ENCODE results near the gene PEX7. TPM values are rescaled to one million over a fixed set of nuclear protein-coding genes. Genes with fewer than 3 reads are reported as not detected.

Gene PEX7
- total and polyA plus RNA-seq, 2 donors from 2014 or later, result 10.6 to 21.3 TPM

DNA sequence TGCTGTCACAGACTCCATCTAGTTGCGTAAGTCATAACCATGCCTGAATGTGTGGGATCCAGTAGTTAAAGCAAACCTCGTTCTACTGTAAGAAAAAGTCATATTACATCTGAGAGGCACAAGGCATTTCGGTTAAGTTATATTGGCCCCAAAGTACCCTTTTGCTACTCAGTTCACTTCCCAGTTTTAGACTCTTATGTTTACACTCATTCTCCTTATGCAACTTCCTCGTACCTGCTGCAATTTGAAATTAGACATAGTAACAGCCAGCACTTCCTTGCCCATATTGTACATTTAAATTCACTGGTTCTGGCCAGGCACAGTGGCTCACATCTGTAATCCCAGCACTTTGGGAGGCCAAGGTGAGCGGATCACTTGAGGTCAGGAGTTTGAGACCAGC is 37.0 kb downstream of the PEX7 start:
- intact Hi-C loops (cut with DNase I), result no loop called here
- H3K4me1 ChIP-seq (ENCODE audit: control insufficient read depth in 2 of 3, insufficient read depth in 2 of 3, low read depth in 1 of 3, low read length in 3 of 3), result no peaks in the 10 kb centered on the region
- TF ChIP-seq, protein P1, sequence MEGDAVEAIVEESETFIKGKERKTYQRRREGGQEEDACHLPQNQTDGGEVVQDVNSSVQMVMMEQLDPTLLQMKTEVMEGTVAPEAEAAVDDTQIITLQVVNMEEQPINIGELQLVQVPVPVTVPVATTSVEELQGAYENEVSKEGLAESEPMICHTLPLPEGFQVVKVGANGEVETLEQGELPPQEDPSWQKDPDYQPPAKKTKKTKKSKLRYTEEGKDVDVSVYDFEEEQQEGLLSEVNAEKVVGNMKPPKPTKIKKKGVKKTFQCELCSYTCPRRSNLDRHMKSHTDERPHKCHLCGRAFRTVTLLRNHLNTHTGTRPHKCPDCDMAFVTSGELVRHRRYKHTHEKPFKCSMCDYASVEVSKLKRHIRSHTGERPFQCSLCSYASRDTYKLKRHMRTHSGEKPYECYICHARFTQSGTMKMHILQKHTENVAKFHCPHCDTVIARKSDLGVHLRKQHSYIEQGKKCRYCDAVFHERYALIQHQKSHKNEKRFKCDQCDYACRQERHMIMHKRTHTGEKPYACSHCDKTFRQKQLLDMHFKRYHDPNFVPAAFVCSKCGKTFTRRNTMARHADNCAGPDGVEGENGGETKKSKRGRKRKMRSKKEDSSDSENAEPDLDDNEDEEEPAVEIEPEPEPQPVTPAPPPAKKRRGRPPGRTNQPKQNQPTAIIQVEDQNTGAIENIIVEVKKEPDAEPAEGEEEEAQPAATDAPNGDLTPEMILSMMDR (IDR thresholded peaks at IDR 0.05; ENCODE audit: borderline replicate concordance, extremely low read depth, insufficient read depth), result no peak
- no peak overlapping the region for H3K9ac ChIP-seq (ENCODE audit: low read length in 3 of 3)
- H3K27me3 ChIP-seq (ENCODE audit: control insufficient read depth, insufficient read depth, low read length), result no peaks in the 10 kb centered on the region
- H3K36me3 ChIP-seq (ENCODE audit: control insufficient read depth in 2 of 3, insufficient read depth in 3 of 3, low read length in 3 of 3), result no peaks in the 10 kb centered on the region
- FAIRE-seq, result no peak
- no peaks in the 10 kb centered on the region for H3K9me3 ChIP-seq (ENCODE audit: control insufficient read depth in 2 of 3, insufficient read depth in 1 of 3, low read length in 3 of 3)
- no peak overlapping the region for H3K27ac ChIP-seq (ENCODE audit: low read depth in 2 of 2, low read length in 2 of 2)
- no peak overlapping the region for H3K4me3 ChIP-seq (ENCODE audit: low read length in 3 of 3)
- DNase-seq, result no peak

DNA sequence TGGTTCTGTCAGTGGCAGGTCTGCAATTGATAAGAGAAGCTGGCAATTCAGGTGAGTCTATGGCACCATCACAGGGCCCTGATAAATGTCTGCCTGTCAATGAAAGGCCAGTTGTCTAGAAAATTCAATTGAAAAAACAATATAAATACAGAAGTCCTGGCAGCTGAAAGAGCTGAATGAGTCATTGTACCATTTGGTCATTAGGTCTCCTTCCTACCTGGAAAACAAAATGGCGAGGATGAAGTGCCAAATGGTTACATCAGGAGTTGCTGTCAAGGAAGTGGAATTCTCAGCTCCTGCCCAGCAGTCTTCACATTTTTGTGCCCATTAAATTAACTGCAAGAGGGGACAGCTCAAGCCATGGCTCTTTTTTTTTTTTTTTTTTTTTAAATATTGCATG is 37.7 kb downstream of the PEX7 start:
- DNase-seq, result no peak
- no peaks in the 10 kb centered on the region for H3K27me3 ChIP-seq (ENCODE audit: control insufficient read depth, insufficient read depth, low read length)
- H3K36me3 ChIP-seq (ENCODE audit: control insufficient read depth in 2 of 3, insufficient read depth in 3 of 3, low read length in 3 of 3), result no peaks in the 10 kb centered on the region
- no peaks in the 10 kb centered on the region for H3K9me3 ChIP-seq (ENCODE audit: control insufficient read depth in 2 of 3, insufficient read depth in 1 of 3, low read length in 3 of 3)
- no peaks in the 10 kb centered on the region for H3K4me1 ChIP-seq (ENCODE audit: control insufficient read depth in 2 of 3, insufficient read depth in 2 of 3, low read depth in 1 of 3, low read length in 3 of 3)
- TF ChIP-seq, protein P1 (IDR thresholded peaks at IDR 0.05; ENCODE audit: borderline replicate concordance, extremely low read depth, insufficient read depth), result no peak
- H3K9ac ChIP-seq (ENCODE audit: low read length in 3 of 3), result no peak overlapping the region
- H3K4me3 ChIP-seq (ENCODE audit: low read length in 3 of 3), result no peak overlapping the region
- no peak overlapping the region for H3K27ac ChIP-seq (ENCODE audit: low read depth in 2 of 2, low read length in 2 of 2)
- intact Hi-C loops (cut with DNase I), result no loop called here
- no peak for FAIRE-seq

DNA sequence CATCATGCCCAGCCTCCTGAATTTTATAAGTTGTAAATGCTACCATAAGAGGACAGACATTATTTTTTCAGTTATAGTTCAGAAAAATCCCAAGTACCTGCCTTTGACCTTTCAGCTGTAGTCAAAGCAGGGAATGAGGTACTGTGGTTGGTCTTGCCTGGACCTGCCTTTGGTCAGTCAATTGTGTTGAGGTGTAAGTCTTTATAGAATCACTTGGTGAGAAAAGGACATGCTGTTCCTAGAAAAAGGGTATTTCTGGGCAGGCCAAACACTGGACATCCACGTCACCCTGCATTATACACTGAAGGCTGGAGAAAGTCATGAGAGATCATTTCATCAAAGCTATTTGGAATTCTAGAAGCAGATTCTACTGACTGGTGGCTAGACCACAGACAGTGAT is 40.3 kb downstream of the PEX7 start:
- TF ChIP-seq, protein P1 (IDR thresholded peaks at IDR 0.05; ENCODE audit: borderline replicate concordance, extremely low read depth, insufficient read depth), result no peak
- no peaks in the 10 kb centered on the region for H3K36me3 ChIP-seq (ENCODE audit: control insufficient read depth in 2 of 3, insufficient read depth in 3 of 3, low read length in 3 of 3)
- H3K4me3 ChIP-seq (ENCODE audit: low read length in 3 of 3), result no peak overlapping the region
- H3K9me3 ChIP-seq (ENCODE audit: control insufficient read depth in 2 of 3, insufficient read depth in 1 of 3, low read length in 3 of 3), result no peaks in the 10 kb centered on the region
- H3K4me1 ChIP-seq (ENCODE audit: control insufficient read depth in 2 of 3, insufficient read depth in 2 of 3, low read depth in 1 of 3, low read length in 3 of 3), result no peaks in the 10 kb centered on the region
- no peak overlapping the region for H3K9ac ChIP-seq (ENCODE audit: low read length in 3 of 3)
- intact Hi-C loops (cut with DNase I), result no loop called here
- FAIRE-seq (no peak), DNase-seq (no peak)
- no peaks in the 10 kb centered on the region for H3K27me3 ChIP-seq (ENCODE audit: control insufficient read depth, insufficient read depth, low read length)
- no peak overlapping the region for H3K27ac ChIP-seq (ENCODE audit: low read depth in 2 of 2, low read length in 2 of 2)

DNA sequence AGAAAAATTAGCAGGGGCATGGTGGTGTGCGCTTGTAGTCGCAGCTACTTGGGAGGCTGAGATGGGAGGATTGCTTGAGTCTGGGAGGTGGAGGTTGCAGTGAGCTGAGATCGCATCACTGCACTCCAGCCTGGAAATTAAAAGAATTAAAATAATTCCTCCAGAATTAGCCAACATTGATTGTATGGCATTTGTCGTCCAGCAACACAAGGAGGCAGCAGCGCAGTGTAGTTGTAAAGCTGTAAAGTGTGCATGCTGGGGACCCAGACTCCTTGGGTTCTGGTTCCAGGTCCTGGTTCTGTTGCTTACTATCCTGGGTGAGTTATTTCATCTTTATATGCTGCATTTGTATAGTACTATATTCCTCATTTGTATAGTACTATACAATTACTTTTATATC is 41.4 kb downstream of the PEX7 start:
- DNase-seq (no peak), FAIRE-seq (no peak)
- Histone ChIP-seq H3K27ac (ENCODE audit: low read depth in 2 of 2, low read length in 2 of 2) (no peak overlapping the region), H3K9ac (ENCODE audit: low read length in 3 of 3) (no peak overlapping the region), H3K4me1 (ENCODE audit: control insufficient read depth in 2 of 3, insufficient read depth in 2 of 3, low read depth in 1 of 3, low read length in 3 of 3) (no peaks in the 10 kb centered on the region), H3K36me3 (ENCODE audit: control insufficient read depth in 2 of 3, insufficient read depth in 3 of 3, low read length in 3 of 3) (no peaks in the 10 kb centered on the region), H3K9me3 (ENCODE audit: control insufficient read depth in 2 of 3, insufficient read depth in 1 of 3, low read length in 3 of 3) (no peaks in the 10 kb centered on the region), H3K27me3 (ENCODE audit: control insufficient read depth, insufficient read depth, low read length) (no peaks in the 10 kb centered on the region), H3K4me3 (ENCODE audit: low read length in 3 of 3) (no peak overlapping the region)
- TF ChIP-seq, protein P1 (IDR thresholded peaks at IDR 0.05; ENCODE audit: borderline replicate concordance, extremely low read depth, insufficient read depth), result no peak
- intact Hi-C loops (cut with DNase I), result no loop called here

All from kidney (tissue), 14 donors.